Gastrocnemius medialis (tissue), 4 donors: ENCODE results near the gene TIGD1.

Experiments
- POLR2A ChIP-seq, 2 donors: fragments of 450-650 bp; IDR thresholded peaks; one replicate each; pipeline ENCODE4 v1.6.1; 2017; ENCODE audit warnings: antibody characterized with exemption in 2 of 2, mild to moderate bottlenecking in 2 of 2, moderate library complexity in 2 of 2
- TF ChIP-seq, protein P1 (sequence below), 5 experiments: fragments of 450-650 bp in 3 of 5; fragments of 200-600 bp in 2 of 5; sonication (generic) in 2 of 5; IDR thresholded peaks in 4 of 5; conservative IDR thresholded peaks in 1 of 5; 1 replicate in 4 of 5; 2 replicates in 1 of 5; pipeline ENCODE4 v1.5.1; 2016 to 2019; ENCODE audit warnings: antibody characterized with exemption in 5 of 5, mild to moderate bottlenecking in 3 of 5, moderate library complexity in 3 of 5

DNA sequence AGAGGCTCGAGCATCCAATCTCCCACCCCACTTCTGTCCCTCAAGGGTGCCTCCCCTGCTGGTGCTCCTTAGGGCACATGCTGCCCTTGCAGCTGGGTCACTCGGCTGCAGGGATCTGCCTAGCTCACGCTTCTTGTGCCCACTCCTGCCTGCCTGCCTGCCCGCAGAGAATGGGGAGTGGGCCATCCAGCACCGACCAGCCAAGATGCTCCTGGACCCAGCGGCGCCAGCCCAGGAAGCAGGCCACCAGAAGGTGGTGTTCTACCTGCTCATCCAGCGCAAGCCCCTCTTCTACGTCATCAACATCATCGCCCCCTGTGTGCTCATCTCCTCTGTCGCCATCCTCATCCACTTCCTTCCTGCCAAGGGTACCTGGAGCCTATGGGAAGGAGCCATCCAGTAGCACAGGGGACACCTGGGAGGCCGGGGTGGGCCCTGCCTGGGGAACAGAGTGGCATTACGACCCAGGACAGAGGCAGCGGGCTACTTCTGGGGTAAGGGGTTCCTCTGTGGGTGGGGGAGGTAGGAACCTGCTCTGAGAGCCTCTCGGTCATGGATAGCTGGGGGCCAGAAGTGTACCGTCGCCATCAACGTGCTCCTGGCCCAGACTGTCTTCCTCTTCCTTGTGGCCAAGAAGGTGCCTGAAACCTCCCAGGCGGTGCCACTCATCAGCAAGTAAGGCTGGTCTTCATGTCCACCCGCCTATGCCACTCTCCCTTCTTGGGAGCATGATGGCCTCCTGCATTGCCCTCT, 7.5 kb downstream of the TIGD1 start:
- TF ChIP-seq, protein P1, sequence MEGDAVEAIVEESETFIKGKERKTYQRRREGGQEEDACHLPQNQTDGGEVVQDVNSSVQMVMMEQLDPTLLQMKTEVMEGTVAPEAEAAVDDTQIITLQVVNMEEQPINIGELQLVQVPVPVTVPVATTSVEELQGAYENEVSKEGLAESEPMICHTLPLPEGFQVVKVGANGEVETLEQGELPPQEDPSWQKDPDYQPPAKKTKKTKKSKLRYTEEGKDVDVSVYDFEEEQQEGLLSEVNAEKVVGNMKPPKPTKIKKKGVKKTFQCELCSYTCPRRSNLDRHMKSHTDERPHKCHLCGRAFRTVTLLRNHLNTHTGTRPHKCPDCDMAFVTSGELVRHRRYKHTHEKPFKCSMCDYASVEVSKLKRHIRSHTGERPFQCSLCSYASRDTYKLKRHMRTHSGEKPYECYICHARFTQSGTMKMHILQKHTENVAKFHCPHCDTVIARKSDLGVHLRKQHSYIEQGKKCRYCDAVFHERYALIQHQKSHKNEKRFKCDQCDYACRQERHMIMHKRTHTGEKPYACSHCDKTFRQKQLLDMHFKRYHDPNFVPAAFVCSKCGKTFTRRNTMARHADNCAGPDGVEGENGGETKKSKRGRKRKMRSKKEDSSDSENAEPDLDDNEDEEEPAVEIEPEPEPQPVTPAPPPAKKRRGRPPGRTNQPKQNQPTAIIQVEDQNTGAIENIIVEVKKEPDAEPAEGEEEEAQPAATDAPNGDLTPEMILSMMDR (IDR thresholded peaks at IDR 0.05 in 4 of 5, conservative IDR thresholded peaks at IDR 0.05 in 1 of 5): no peak
- TF ChIP-seq POLR2A (IDR thresholded peaks at IDR 0.05): no peak
